GM21381 (cell line): Measurements from ENCODE around the gene TOX2.

ENCODE experiments used
- ATAC-seq: cut with Tn5 transposase; IDR thresholded peaks from one replicate; pipeline ENCODE4 v1.9.1; 2021; ENCODE audit warnings: mild to moderate bottlenecking, moderate library complexity; ENCODE audit not compliant: unreplicated experiment

The TOX2 gene

DNA sequence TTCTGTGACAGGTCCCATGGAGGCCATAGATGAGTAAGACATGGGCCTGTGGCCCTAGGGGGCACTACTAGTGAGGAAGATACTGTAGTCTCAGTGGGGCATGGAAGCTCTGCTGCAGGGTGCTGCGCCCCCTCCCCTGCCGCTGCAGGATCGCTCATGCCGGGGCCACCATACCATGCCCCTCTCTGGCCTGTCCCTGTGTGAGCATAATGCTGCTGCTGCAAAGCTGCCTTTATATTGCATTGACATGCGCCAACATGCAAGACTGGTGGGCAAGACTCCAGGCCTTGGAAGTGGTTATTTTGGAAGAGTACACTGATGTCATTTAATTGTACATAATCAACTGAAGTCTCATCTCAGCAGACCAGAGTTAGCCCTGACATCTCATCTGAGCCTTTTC is 60.0 kb downstream of the TOX2 start:
- no peak for ATAC-seq

DNA sequence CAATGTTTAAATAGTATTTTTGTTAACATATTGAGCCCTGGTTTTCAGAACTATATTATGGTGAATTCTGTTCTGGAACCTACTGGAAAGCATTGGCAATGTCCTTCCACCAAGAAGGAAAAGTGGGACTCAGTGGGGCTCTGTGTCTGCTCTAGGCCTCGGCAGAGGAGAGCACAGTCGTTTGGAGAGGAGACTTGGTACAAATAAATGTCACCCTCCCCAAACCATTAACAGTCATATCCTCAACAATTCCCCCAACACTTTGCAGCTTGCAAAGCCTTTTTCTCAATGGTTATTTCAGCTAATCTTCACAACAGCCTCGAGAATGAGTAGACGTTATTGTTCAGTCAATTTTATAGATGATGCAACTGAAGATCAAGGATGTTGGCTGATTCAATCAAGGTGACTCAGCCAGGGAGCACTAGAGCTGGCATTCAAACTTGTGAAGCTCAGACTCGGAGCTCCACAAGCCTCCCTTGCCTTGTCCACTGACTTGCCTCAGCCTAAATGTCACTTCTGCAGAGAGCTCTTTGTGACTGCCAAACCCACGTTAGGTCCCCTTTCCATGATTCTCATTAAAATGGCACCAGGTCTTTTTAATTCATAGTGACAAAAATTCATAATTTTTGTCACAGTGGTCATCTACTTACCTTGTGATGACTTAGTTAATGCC is 60.6 kb downstream of the TOX2 start:
- ATAC-seq: no peak

GRCh38 chr20:43976547-43976946 is 61.9 kb downstream of the TOX2 start:
- no peak for ATAC-seq

- no peak for ATAC-seq
Measured at GRCh38 chr20:43977252-43977651, 62.6 kb downstream of the TOX2 start.

DNA sequence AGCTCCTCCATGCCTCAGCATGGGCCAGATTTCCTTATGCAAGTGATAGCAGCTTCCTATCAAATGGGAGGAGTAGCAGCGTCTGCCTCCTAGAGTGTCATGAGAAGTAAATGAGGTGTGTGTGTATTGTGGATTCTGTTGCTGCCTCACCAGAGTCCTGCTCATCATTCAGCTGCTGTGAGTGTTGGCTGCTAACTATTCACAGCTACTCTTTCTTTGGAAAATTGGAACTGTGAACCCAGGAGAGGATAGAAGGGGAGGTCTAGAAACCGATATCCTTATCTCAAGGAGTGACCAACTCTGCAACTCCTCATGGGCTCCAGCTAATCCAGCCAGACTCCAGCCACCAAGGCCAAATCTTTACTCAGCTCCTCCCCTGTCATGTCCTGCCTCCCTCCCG is 63.3 kb downstream of the TOX2 start:
- ATAC-seq: no peak

GRCh38 chr20:43979576-43980105 is 65.0 kb downstream of the TOX2 start:
- no peak for ATAC-seq

- ATAC-seq: no peak
Measured at GRCh38 chr20:43981540-43981939, 66.9 kb downstream of the TOX2 start.

- ATAC-seq: no peak
Measured at GRCh38 chr20:43982016-43982415, 67.4 kb downstream of the TOX2 start.

DNA sequence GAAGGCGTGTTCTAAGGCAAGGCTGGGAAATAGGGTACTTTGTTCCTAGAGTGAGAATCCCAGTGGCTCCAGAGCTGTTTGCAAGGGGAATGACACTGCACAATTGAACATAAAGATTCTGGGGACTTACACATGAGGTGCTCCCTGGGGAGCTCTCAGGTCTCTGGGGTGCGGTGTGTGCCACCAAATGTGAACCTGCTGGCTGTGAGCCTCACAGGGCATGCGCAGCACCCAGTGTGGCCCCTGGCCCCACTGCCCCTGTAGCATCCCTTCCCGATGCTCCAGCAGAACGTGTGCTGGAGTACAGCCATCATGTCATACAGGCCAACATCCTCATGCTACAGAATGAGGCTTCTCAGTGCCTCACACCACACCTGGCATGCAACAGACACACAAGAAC is 68.2 kb downstream of the TOX2 start:
- ATAC-seq: no peak

DNA sequence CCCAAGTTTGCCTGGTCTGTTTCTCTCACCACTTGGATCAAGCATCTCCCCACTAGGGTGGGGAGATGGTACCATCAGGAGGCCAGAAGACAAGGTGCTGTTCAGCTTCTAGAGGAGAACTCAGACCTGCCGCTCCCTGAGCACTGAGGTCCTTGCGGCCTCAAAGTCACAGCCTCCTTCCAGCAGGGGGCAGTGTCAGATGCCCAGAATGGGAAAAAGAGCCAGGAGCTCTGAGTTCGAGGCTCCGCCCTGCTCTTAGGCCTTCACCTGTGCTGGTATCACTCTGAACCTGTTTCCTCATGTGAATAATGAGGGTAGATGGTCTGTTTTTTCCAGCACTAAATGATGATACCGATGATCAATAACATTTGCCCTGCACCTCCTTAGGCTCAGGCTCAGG is 68.7 kb downstream of the TOX2 start:
- ATAC-seq: no peak

DNA sequence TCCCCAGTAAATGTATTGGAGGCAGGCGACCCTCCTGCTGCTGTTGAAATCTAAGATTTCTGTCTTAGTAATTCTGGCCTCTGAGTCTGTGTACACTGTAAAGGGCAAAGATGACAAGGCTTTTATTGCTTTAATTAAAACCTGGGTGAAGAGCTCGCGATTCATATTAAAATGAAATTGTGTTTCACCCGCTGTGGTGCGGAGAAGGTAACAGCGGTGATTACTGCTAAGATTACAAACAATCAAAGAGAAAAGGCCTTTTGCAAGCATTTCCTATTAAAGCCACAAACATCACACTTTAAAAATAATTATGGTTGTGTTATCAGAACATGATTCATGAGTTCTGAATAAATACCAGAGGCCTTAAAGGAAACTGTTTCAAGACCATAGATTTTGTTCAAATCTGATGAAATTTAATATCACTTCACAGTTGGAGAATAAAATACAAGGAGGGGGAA is 69.3 kb downstream of the TOX2 start:
- ATAC-seq: no peak

GRCh38 chr20:43984587-43984986 is 69.9 kb downstream of the TOX2 start:
- ATAC-seq: no peak

DNA sequence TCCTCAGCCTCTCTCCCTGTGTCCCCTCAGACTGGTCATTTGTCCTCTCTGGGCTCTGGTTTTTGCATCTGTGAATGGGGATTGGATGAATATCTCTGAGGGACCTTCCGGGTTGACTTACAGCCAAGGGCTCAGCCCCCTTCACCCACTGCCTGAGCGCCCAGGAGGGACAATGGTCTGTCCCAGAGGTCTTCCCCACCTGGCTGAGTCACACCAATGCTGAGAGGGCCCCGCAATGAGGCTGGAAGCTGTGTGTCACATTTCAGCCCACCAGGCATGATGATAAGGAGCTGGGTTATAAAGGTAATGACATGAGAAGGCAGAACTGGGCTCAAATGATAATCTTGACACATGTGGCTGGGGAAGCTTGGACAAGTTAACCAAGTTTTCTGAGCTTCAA is 70.5 kb downstream of the TOX2 start:
- no peak for ATAC-seq

- ATAC-seq: no peak
Measured at GRCh38 chr20:43985608-43986316, 71.1 kb downstream of the TOX2 start.

- no peak for ATAC-seq
Measured at GRCh38 chr20:43987018-43987417, 72.4 kb downstream of the TOX2 start.

- ATAC-seq: no peak
Measured at GRCh38 chr20:43987531-43987930, 72.9 kb downstream of the TOX2 start.

- no peak for ATAC-seq
Measured at GRCh38 chr20:43988451-43988850, 73.8 kb downstream of the TOX2 start.

- no peak for ATAC-seq
Measured at GRCh38 chr20:43988867-43989266, 74.2 kb downstream of the TOX2 start.

DNA sequence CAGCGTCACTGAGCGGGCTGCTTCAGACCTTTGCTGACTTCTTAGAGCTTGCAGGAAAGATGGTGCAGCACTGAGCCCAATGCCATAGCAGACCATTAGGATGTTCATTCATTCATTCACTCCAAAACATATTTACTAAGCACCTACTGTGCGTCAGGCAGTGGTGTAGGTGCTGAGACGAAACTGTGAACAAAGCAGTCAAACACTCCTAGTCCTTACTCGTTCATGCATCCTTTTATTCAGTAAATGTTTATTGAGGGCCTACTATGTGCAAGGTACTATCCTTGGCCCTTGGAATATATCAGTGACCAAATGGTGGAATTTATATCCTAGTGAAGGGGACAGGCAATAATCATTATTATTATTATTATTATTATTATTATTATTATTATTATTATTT is 76.6 kb downstream of the TOX2 start:
- no peak for ATAC-seq

DNA sequence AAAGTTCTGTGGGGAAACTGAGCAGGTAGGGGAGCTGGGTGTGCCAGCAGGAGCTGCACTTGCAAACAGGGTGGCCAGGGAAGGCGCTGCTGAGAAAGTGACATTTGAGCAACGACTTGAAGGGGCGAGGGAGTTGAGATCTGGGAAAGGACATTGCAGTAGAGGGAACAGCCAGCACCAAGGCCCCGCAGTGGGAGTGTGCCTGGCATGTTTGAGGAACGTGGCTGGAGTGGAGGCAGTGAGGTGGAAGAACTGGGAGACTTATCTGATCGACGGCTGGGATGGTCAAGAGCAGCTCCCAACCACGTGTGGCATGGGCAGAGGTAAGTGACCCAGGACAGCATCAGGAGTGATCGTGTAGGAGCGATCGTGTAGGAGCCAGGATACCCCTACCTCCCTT is 77.3 kb downstream of the TOX2 start:
- ATAC-seq: no peak

DNA sequence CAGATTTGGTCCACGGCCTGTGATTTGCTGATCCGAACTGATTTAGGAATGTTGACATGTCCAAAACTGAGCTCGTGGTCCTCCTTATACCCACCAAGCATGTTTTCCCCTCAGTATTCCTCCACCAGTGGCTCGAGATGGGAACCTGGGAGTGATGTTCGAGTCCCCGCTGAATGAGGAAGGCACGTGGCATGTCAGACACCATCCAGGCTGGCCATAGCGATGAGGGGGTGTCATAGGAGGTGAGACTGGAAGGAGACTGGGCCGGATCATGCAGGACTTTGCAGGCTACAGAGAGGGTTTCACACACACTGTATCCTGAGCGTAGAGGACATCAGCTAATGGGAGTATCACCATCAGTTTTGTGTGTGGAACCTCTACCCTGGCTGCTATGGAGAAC is 78.2 kb downstream of the TOX2 start:
- no peak for ATAC-seq

DNA sequence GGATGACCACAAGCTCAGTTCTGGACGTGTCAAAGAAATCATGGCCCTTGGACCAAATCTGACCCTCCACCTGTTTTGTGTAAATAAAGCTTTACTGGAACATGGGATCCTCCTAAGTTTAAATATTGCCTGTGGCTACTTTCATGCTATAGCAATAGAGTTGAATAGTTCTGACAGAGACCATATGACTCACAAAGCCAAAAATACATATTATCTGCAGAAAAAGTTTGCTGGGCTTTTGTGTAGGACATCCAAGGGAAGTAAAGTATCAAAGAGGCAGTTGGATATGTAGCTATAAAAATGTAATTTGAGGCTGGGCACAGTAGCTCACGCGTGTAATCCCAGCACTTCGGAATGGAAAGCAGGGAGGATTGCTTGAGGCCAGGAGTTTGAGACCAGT is 78.9 kb downstream of the TOX2 start:
- no peak for ATAC-seq
